HG03354 (cell line): ENCODE measurements around the gene LELP1.
"Not testable (repeated sequence)": the region's sequence is repeated elsewhere in the genome, so short reads cannot be mapped to it uniquely, and the experiment has no call there.

Source experiments
- ATAC-seq: cut with Tn5 transposase; IDR thresholded peaks from one replicate; pipeline ENCODE4 v1.9.1; 2021; ENCODE audit warnings: mild to moderate bottlenecking; ENCODE audit not compliant: unreplicated experiment, poor library complexity, severe bottlenecking

The LELP1 gene

GRCh38 chr1:153203130-153203529, at the start of gene LELP1:
Gene LELP1 (plus strand): TSS chr1:153203430. CDS start chr1:153204708, 1,278 bp downstream.
- ATAC-seq = no peak

GRCh38 chr1:153155541-153155940, 47.7 kb upstream of the LELP1 start:
- ATAC-seq = no peak

GRCh38 chr1:153168686-153169085, 34.5 kb upstream of the LELP1 start:
- ATAC-seq = no peak

- ATAC-seq = no peak
Measured at GRCh38 chr1:153174624-153175023, 28.6 kb upstream of the LELP1 start.

- no peak for ATAC-seq
Measured at GRCh38 chr1:153178922-153179321, 24.3 kb upstream of the LELP1 start.

- no peak for ATAC-seq
Measured at GRCh38 chr1:153180556-153180955, 22.7 kb upstream of the LELP1 start.

GRCh38 chr1:153188301-153188700, 14.9 kb upstream of the LELP1 start:
- not testable (repeated sequence) for ATAC-seq

GRCh38 chr1:153190373-153190772, 12.9 kb upstream of the LELP1 start:
- no peak for ATAC-seq

- ATAC-seq = no peak
Measured at GRCh38 chr1:153192697-153193096, 10.5 kb upstream of the LELP1 start.

- no peak for ATAC-seq
Measured at GRCh38 chr1:153194331-153195050, 8.7 kb upstream of the LELP1 start.

- no peak for ATAC-seq
Measured at GRCh38 chr1:153195216-153195615, 8.0 kb upstream of the LELP1 start.

GRCh38 chr1:153202006-153202405, 1.2 kb upstream of the LELP1 start:
- ATAC-seq = no peak

GRCh38 chr1:153206631-153207030, 3.4 kb downstream of the LELP1 start:
- no peak for ATAC-seq

- no peak for ATAC-seq
Measured at GRCh38 chr1:153210206-153210605, 7.0 kb downstream of the LELP1 start.

GRCh38 chr1:153212201-153212600, 9.0 kb downstream of the LELP1 start:
- ATAC-seq = no peak

- ATAC-seq = no peak
Measured at GRCh38 chr1:153213519-153213918, 10.3 kb downstream of the LELP1 start.

- no peak for ATAC-seq
Measured at GRCh38 chr1:153217212-153217611, 14.0 kb downstream of the LELP1 start, which contains the start of gene PRR9. Gene PRR9 (plus strand): TSS chr1:153217584. CDS start chr1:153218145, 561 bp downstream.

GRCh38 chr1:153217744-153218416, 14.7 kb downstream of the LELP1 start:
- no peak for ATAC-seq

- ATAC-seq = no peak
Measured at GRCh38 chr1:153220606-153221303, 17.5 kb downstream of the LELP1 start.

- peak; percentile 85 for ATAC-seq
Measured at GRCh38 chr1:153223040-153223891, 20.0 kb downstream of the LELP1 start.
